Keratinocyte (primary cell): ENCODE measurements around the gene ACKR3.
A peak's percentile ranks its signal among the peaks of the same experiment; 100 is the strongest.

Experiments used
- EZH2 ChIP-seq: IDR thresholded peaks from one replicate; pipeline ENCODE4 v1.6.1; 2012; ENCODE audit warnings: inconsistent platforms, mild to moderate bottlenecking, low read length, moderate library complexity
- TF ChIP-seq, protein P1 (sequence below), 3 experiments: IDR thresholded peaks in 1 of 3; conservative IDR thresholded peaks in 1 of 3; optimal IDR thresholded peaks in 1 of 3; 2 replicates in 2 of 3; 3 replicates in 1 of 3; pipeline versions ENCODE3 to v1.5.1; 2011; ENCODE audit warnings: low read length in 3 of 3, mild to moderate bottlenecking in 3 of 3, moderate library complexity in 2 of 3, control low read depth in 1 of 3, inconsistent platforms in 1 of 3; ENCODE audit not compliant: insufficient read depth in 2 of 3; ENCODE audit errors: extremely low read depth in 1 of 3

DNA sequence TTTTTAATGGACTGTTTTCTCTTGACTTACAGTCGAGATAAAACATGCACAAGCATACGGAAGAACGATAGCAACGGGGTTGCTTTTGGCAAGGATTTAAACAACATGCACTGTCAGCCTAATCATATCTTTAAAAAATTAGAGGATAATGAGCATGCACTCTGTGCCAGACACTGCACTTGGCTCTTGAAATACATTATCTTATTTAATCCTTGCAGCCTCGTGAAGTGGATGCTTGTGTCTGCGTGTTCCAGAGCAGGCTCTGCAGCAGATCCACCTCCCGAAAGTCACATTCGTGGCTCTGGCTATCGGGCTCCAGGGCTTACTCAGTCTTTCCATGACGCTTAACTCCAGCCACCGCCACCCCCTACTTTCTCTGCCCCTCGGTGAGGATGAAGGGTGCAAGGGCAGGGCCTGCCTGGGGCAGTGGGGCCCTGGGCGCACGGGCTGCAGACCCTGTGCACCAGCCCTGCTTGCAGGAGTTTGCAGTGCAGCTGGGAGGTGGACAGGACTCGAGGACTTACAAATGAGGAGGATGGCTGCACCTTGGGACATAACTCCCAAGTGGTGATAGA, 61.7 kb downstream of the ACKR3 start:
- TF ChIP-seq, protein P1, sequence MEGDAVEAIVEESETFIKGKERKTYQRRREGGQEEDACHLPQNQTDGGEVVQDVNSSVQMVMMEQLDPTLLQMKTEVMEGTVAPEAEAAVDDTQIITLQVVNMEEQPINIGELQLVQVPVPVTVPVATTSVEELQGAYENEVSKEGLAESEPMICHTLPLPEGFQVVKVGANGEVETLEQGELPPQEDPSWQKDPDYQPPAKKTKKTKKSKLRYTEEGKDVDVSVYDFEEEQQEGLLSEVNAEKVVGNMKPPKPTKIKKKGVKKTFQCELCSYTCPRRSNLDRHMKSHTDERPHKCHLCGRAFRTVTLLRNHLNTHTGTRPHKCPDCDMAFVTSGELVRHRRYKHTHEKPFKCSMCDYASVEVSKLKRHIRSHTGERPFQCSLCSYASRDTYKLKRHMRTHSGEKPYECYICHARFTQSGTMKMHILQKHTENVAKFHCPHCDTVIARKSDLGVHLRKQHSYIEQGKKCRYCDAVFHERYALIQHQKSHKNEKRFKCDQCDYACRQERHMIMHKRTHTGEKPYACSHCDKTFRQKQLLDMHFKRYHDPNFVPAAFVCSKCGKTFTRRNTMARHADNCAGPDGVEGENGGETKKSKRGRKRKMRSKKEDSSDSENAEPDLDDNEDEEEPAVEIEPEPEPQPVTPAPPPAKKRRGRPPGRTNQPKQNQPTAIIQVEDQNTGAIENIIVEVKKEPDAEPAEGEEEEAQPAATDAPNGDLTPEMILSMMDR (optimal IDR thresholded peaks at IDR 0.05 in 1 of 3, IDR thresholded peaks at IDR 0.05 in 1 of 3, conservative IDR thresholded peaks at IDR 0.05 in 1 of 3; ENCODE audit: extremely low read depth in 1 of 3, insufficient read depth in 2 of 3, low read length in 3 of 3), result no peak
- peak; percentile 31 for TF ChIP-seq EZH2
